Aorta (tissue), 5 donors: Measurements from ENCODE around the gene VPS39. TPM values are rescaled to one million over a fixed set of nuclear protein-coding genes. Genes with fewer than 3 reads are reported as not detected.
A peak's percentile ranks its signal among the peaks of the same experiment; 100 is the strongest.

ENCODE experiments used
- ATAC-seq: fragments of 200-7000 bp; cut with Tn5 transposase; one replicate; pipeline ENCODE4 v1.9.1; 2022; ENCODE audit warnings: moderate library complexity; ENCODE audit not compliant: low FRiP score
- DNase-seq, 2 donors: peaks; one replicate each; pipeline ENCODE4 v3.0.0-alpha.2; 2020
- H3K27ac ChIP-seq, 2 donors: one replicate each; pipeline ENCODE4 v1.5.1; 2013; ENCODE audit warnings: low read length in 2 of 2, mild to moderate bottlenecking in 2 of 2, moderate library complexity in 2 of 2, control low read depth in 1 of 2, inconsistent platforms in 1 of 2, low read depth in 1 of 2
- H3K27me3 ChIP-seq, 2 donors: one replicate each; pipeline ENCODE4 v1.6.1; 2013; ENCODE audit warnings: control low read depth in 1 of 2, low read length in 1 of 2, mild to moderate bottlenecking in 1 of 2, moderate library complexity in 1 of 2; ENCODE audit not compliant: insufficient read depth in 2 of 2, control insufficient read depth in 1 of 2
- H3K36me3 ChIP-seq, 2 donors: one replicate each; pipeline ENCODE4 v1.6.1; 2013; ENCODE audit warnings: control low read depth in 1 of 2, low read length in 1 of 2, mild to moderate bottlenecking in 1 of 2; ENCODE audit not compliant: insufficient read depth in 2 of 2, control insufficient read depth in 1 of 2
- H3K4me1 ChIP-seq, 2 donors: one replicate each; pipeline ENCODE4 v1.6.1; 2013; ENCODE audit warnings: low read length in 2 of 2, control low read depth in 1 of 2, mild to moderate bottlenecking in 1 of 2, moderate library complexity in 1 of 2; ENCODE audit not compliant: insufficient read depth in 2 of 2, control insufficient read depth in 1 of 2
- H3K4me3 ChIP-seq, 2 donors: one replicate each; pipeline ENCODE4 v1.5.1; 2013; ENCODE audit warnings: low read length in 2 of 2, control low read depth in 1 of 2, mild to moderate bottlenecking in 1 of 2
- H3K9me3 ChIP-seq: one replicate; pipeline ENCODE4 v1.6.1; 2013; ENCODE audit warnings: mild to moderate bottlenecking, low read length; ENCODE audit not compliant: control insufficient read depth
- WGBS, 2 donors: extraction: QIAGEN DNeasy Blood & Tissue Kit; methylation state at CpG; one replicate each; pipeline ENCODE4 v1.1.7; 2013; 5-methylcytosine and 5-hydroxymethylcytosine counted together
- intact Hi-C, 2 donors: fragments of 100-400 bp; cut with DNase I; formaldehyde crosslinking; loops; one replicate each; pipeline versions ENCODE4 v1.14.2 to v1.15.0; 2022
- polyA plus RNA-seq, 2 donors: library from polyadenylated mRNA; stranded (reverse); fragments of 200-250 nt; gene quantifications; one replicate each; pipeline ENCODE4 v1.2.3, GENCODE V29; 2013
- total RNA-seq, 2 donors: library from RNA; stranded (reverse); fragmentation: NEBNext Ultra II Directional; extraction: Animal tissue kit (Norgen Biotek cat#: 25700); gene quantifications; one replicate each; pipeline ENCODE4 v1.2.1, GENCODE V29; 2021
- donor health status: healthy with polysubstance abuse.
- donor health status: Bipolar disorder and iron deficiency.
- donor health status: DM: no; HTN: no; CAD: no.
- donor health status: DM: no; HTN: no; CAD: no.
- donor health status: DM: yes; HTN: yes; CAD: no.

The VPS39 gene
- total and polyA plus RNA-seq, 4 donors: 10.5 to 89.4 (median 59.8) TPM

GRCh38 chr15:42140383-42141070 lies 67.6 kb downstream of the VPS39 start:
- H3K4me3 ChIP-seq: no peak overlapping the region
- ATAC-seq: no peak

GRCh38 chr15:42139596-42139995 lies 68.5 kb downstream of the VPS39 start:
- Histone ChIP-seq H3K36me3 (no peaks in the 10 kb centered on the region), H3K4me3 (no peak overlapping the region), H3K27me3 (no peaks in the 10 kb centered on the region), H3K27ac (no peak overlapping the region), H3K9me3 (no peaks in the 10 kb centered on the region), H3K4me1 (no peaks in the 10 kb centered on the region)
- intact Hi-C loops: loop anchor here (5.0 to 10.0 kb wide), 2 partner anchors 72 to 155 kb away; no protein-coding TSS in a partner anchor
- DNase-seq: peak in 1 of 2 donors; percentile 69
- ATAC-seq: no peak
- 73 to 78% methylated on average over 6 of the region's 6 CpGs for WGBS, 2 donors

More at GRCh38 chr15:42140383-42141070, 67.6 kb downstream of the VPS39 start:
- no peak overlapping the region for H3K27ac ChIP-seq
- no peaks in the 10 kb centered on the region for H3K4me1 ChIP-seq
- WGBS, 2 donors: 84 to 90% methylated on average over 8 of the region's 8 CpGs
- intact Hi-C loops: no loop called here
- no peaks in the 10 kb centered on the region for H3K36me3 ChIP-seq
- no peaks in the 10 kb centered on the region for H3K27me3 ChIP-seq
- H3K9me3 ChIP-seq: no peaks in the 10 kb centered on the region
- no peak for DNase-seq

- DNase-seq (peak in 1 of 2 donors; percentile 34), ATAC-seq (no peak)
- Histone ChIP-seq H3K27me3 (no peaks in the 10 kb centered on the region), H3K4me1 (no peaks in the 10 kb centered on the region), H3K36me3 (no peaks in the 10 kb centered on the region), H3K27ac (no peak overlapping the region), H3K4me3 (no peak overlapping the region), H3K9me3 (no peaks in the 10 kb centered on the region)
- intact Hi-C loops: loop anchor here (5.0 to 10.0 kb wide), 2 partner anchors 72 to 154 kb away; no protein-coding TSS in a partner anchor
- 80 to 81% methylated on average over 3 of the region's 3 CpGs for WGBS, 2 donors
These were observed 69.1 kb downstream of the VPS39 start for GRCh38 chr15:42138968-42139386.

GRCh38 chr15:42138411-42138810 lies 69.7 kb downstream of the VPS39 start:
- H3K27me3 ChIP-seq: no peaks in the 10 kb centered on the region
- H3K36me3 ChIP-seq: no peaks in the 10 kb centered on the region
- ATAC-seq (no peak), DNase-seq (peak in 1 of 2 donors; percentile 20)
- H3K4me3 ChIP-seq: no peak overlapping the region
- intact Hi-C loops: loop anchor here (5.0 to 10.0 kb wide), 2 partner anchors 71 to 154 kb away; no protein-coding TSS in a partner anchor
- H3K9me3 ChIP-seq: no peaks in the 10 kb centered on the region
- H3K27ac ChIP-seq: no peak overlapping the region
- WGBS, 2 donors: 87 to 93% methylated on average over 4 of the region's 4 CpGs
- no peaks in the 10 kb centered on the region for H3K4me1 ChIP-seq

- Histone ChIP-seq H3K4me3 (no peak overlapping the region), H3K9me3 (no peaks in the 10 kb centered on the region), H3K27ac (no peak overlapping the region), H3K27me3 (no peaks in the 10 kb centered on the region), H3K4me1 (no peaks in the 10 kb centered on the region), H3K36me3 (no peaks in the 10 kb centered on the region)
- ATAC-seq (no peak), DNase-seq (peak; percentile 25 to 39)
- intact Hi-C loops: loop anchor here (1.0 to 10.0 kb wide), 3 partner anchors 70 to 153 kb away; no protein-coding TSS in a partner anchor
- WGBS, 2 donors: 42 to 48% methylated on average over 11 of the region's 11 CpGs
These were observed 70.4 kb downstream of the VPS39 start for GRCh38 chr15:42137461-42138261.

- no peaks in the 10 kb centered on the region for H3K36me3 ChIP-seq
- no peak for DNase-seq
- 84 to 86% methylated on average over 11 of the region's 11 CpGs for WGBS, 2 donors
- H3K4me3 ChIP-seq: no peak overlapping the region
- no peak overlapping the region for H3K27ac ChIP-seq
- ATAC-seq: no peak
- intact Hi-C loops: loop anchor here (5.0 to 10.0 kb wide), 2 partner anchors 69 to 152 kb away; no protein-coding TSS in a partner anchor
- no peaks in the 10 kb centered on the region for H3K9me3 ChIP-seq
- no peaks in the 10 kb centered on the region for H3K27me3 ChIP-seq
- H3K4me1 ChIP-seq: no peaks in the 10 kb centered on the region
These were observed 71.6 kb downstream of the VPS39 start for GRCh38 chr15:42136513-42136912.

GRCh38 chr15:42135351-42135750 lies 72.8 kb downstream of the VPS39 start:
- H3K27ac ChIP-seq: no peak overlapping the region
- no peaks in the 10 kb centered on the region for H3K4me1 ChIP-seq
- intact Hi-C loops: loop anchor here (5.0 to 10.0 kb wide), 2 partner anchors 68 to 151 kb away; no protein-coding TSS in a partner anchor
- H3K4me3 ChIP-seq: no peak overlapping the region
- WGBS, 2 donors: 85 to 94% methylated on average over 1 of the region's 1 CpG
- H3K27me3 ChIP-seq: no peaks in the 10 kb centered on the region
- ATAC-seq (no peak), DNase-seq (no peak)
- H3K9me3 ChIP-seq: no peaks in the 10 kb centered on the region
- H3K36me3 ChIP-seq: no peaks in the 10 kb centered on the region

GRCh38 chr15:42134617-42135245 lies 73.4 kb downstream of the VPS39 start:
- no peak for DNase-seq

More at GRCh38 chr15:42134617-42135245, 73.4 kb downstream of the VPS39 start:
- 81 to 85% methylated on average over 6 of the region's 6 CpGs for WGBS, 2 donors
- intact Hi-C loops: loop anchor here (5.0 to 10.0 kb wide), 2 partner anchors 67 to 150 kb away; no protein-coding TSS in a partner anchor
- Histone ChIP-seq H3K4me1 (no peaks in the 10 kb centered on the region), H3K27ac (no peak overlapping the region), H3K9me3 (no peaks in the 10 kb centered on the region), H3K4me3 (no peak overlapping the region), H3K36me3 (no peaks in the 10 kb centered on the region), H3K27me3 (no peaks in the 10 kb centered on the region)
- ATAC-seq: no peak
